CD4-positive, alpha-beta T cell treated with Interleukin-4 for 4 hours (primary cell): ENCODE results near the gene CYTH3.

ENCODE experiments used
- DNase-seq: peaks from one replicate; pipeline ENCODE4 v3.0.0-alpha.2; 2020

CYTH3 gene

GRCh38 chr7:6279341-6279740, 6.9 kb upstream of the CYTH3 start:
- DNase-seq, result no peak

- DNase-seq, result no peak
Measured at GRCh38 chr7:6278749-6279310, 6.4 kb upstream of the CYTH3 start.

- DNase-seq, result no peak
Measured at GRCh38 chr7:6277476-6277875, 5.1 kb upstream of the CYTH3 start.

GRCh38 chr7:6276911-6277408, 4.5 kb upstream of the CYTH3 start:
- DNase-seq, result no peak

- DNase-seq, result no peak
Measured at GRCh38 chr7:6274743-6275142, 2.3 kb upstream of the CYTH3 start.

- DNase-seq, result no peak
Measured at GRCh38 chr7:6273917-6274630, 1.6 kb upstream of the CYTH3 start.

GRCh38 chr7:6273380-6273837, 985 bp upstream of the CYTH3 start:
- DNase-seq, result no peak

- DNase-seq, result no peak
Measured at GRCh38 chr7:6271694-6272440, 557 bp downstream of the CYTH3 start.

GRCh38 chr7:6271060-6271658, 1.3 kb downstream of the CYTH3 start:
- DNase-seq, result peak; percentile 47

GRCh38 chr7:6269527-6269926, 2.9 kb downstream of the CYTH3 start:
- no peak for DNase-seq

GRCh38 chr7:6268907-6269306, 3.5 kb downstream of the CYTH3 start:
- no peak for DNase-seq

- no peak for DNase-seq
Measured at GRCh38 chr7:6268023-6268900, 4.2 kb downstream of the CYTH3 start.

- no peak for DNase-seq
Measured at GRCh38 chr7:6266699-6267098, 5.7 kb downstream of the CYTH3 start.

GRCh38 chr7:6262221-6262620, 10.2 kb downstream of the CYTH3 start:
- DNase-seq, result no peak

- DNase-seq, result no peak
Measured at GRCh38 chr7:6261699-6262098, 10.7 kb downstream of the CYTH3 start.

GRCh38 chr7:6260291-6261187, 11.9 kb downstream of the CYTH3 start:
- no peak for DNase-seq

GRCh38 chr7:6259257-6259656, 13.2 kb downstream of the CYTH3 start:
- no peak for DNase-seq

- DNase-seq, result no peak
Measured at GRCh38 chr7:6258440-6259182, 13.8 kb downstream of the CYTH3 start.

- no peak for DNase-seq
Measured at GRCh38 chr7:6257675-6258074, 14.7 kb downstream of the CYTH3 start.

GRCh38 chr7:6256677-6257535, 15.5 kb downstream of the CYTH3 start:
- no peak for DNase-seq
